Measurements from ENCODE around the gene VPS52. TPM values are rescaled to one million over a fixed set of nuclear protein-coding genes. Genes with fewer than 3 reads are reported as not detected.

The VPS52 gene
- total and polyA plus RNA-seq, 9 of the 15 experiments (the other 6 are each of a cell fraction or from before 2014, with no cell fraction given) = 24.4 to 103 (median 40.2) TPM

- no peak for TF ChIP-seq ZNF740 (CRISPR knock-in tag; IDR thresholded peaks at IDR 0.05)
- peak in 1 of 2 experiments; percentile 78; a peak in 1 of 4 replicates for TF ChIP-seq ZNF740 (tag; IDR thresholded peaks at IDR 0.05)
- no peak for TF ChIP-seq SMARCC2 (IDR thresholded peaks at IDR 0.05; ENCODE audit: low read depth)
- TF ChIP-seq NFIC (IDR thresholded peaks at IDR 0.05) = no peak
These were observed 45.7 kb upstream of the VPS52 start (continued) for GRCh38 chr6:33317419-33317668.

GRCh38 chr6:33316603-33317418, 45.1 kb upstream of the VPS52 start:
- 53% methylated on average over 19 of the region's 19 CpGs for WGBS (ENCODE audit: insufficient coverage, low coverage, missing lambda C conversion rate)
- FAIRE-seq (no peak), ATAC-seq (no peak), DNase-seq (ENCODE audit: extremely low read depth in 1 of 4, low spot score in 3 of 4) (no peak)
- H3K79me2 ChIP-seq (ENCODE audit: control insufficient read depth, insufficient read depth, low read length) = peaks cover 65% of the 10 kb centered on the region
- H3K9me1 ChIP-seq (ENCODE audit: control insufficient read depth, insufficient read depth, low read length) = peaks cover 3% of the 10 kb centered on the region
- peaks cover 10% of the 10 kb centered on the region; the same call in 1 of the 2 replicates for H4K20me1 ChIP-seq (replicated peaks; ENCODE audit: control insufficient read depth, insufficient read depth, low read length)
- no peak overlapping the region for H3K27ac ChIP-seq (ENCODE audit: extremely low read depth, low read depth, low read length)
- H3K9me3 ChIP-seq (replicated peaks; ENCODE audit: control insufficient read depth, insufficient read depth, low read depth, low read length) = no peaks in the 10 kb centered on the region
- intact Hi-C loops (cut with micrococcal nuclease) (loop anchor here (1.0 kb wide), 1 partner anchor 45 kb away; the partner anchor contains the start of gene RPS18), in situ Hi-C loops (cut with MboI) (no loop called here)
- ChIA-PET POLR2A (interaction anchor here (0.5 to 2.6 kb wide), 10 partner anchors 9 to 345 kb away, joined by 3 to 32 read pairs (median 4); partner anchors contain the start of genes B3GALT4, RGL2, RPS18 and VPS52), CTCF (ENCODE audit: low intra/inter-chr PET ratio) (no interaction called here)
- H3K4me1 ChIP-seq (replicated peaks in 1 of 2; ENCODE audit: control insufficient read depth in 2 of 2, insufficient read depth in 2 of 2, low read length in 2 of 2) = peaks cover 60 to 80% of the 10 kb centered on the region in 2 experiments
- peak overlapping the region; percentile 77 for H3K4me2 ChIP-seq (ENCODE audit: insufficient read depth, low read length)
- peaks cover 46% of the 10 kb centered on the region for H3K36me3 ChIP-seq (ENCODE audit: control insufficient read depth, insufficient read depth, low read length)
- no TSS peak for BruUV-seq (replicated peaks)
- no peaks in the 10 kb centered on the region for H3K27me3 ChIP-seq (ENCODE audit: control insufficient read depth in 2 of 2, insufficient read depth in 2 of 2, low read length in 2 of 2)
- peak overlapping the region; percentile 63 for H3K4me3 ChIP-seq
- no peak overlapping the region for H2AFZ ChIP-seq (ENCODE audit: low read depth, low read length)
- H3K9ac ChIP-seq (ENCODE audit: insufficient read depth in 1 of 2, low read depth in 2 of 2, low read length in 2 of 2) = peak overlapping the region; percentile 23 to 38; a peak in 3 of 4 replicates
- TF ChIP-seq RFX5 (IDR thresholded peaks at IDR 0.05; ENCODE audit: low read depth, low read length) = no peak
- no peak for TF ChIP-seq CBFA2T3 (IDR thresholded peaks at IDR 0.05)
- TF ChIP-seq ZNF740 (CRISPR knock-in tag; IDR thresholded peaks at IDR 0.05) = 0 out of 2 replicates have a peak, but pooled peaks have one; percentile 31
- no peak for TF ChIP-seq ZNF740 (tag; IDR thresholded peaks at IDR 0.05)
- TF ChIP-seq ZNF586 (CRISPR knock-in tag; conservative IDR thresholded peaks at IDR 0.05) = no peak
- no peak for TF ChIP-seq XRCC3 (IDR thresholded peaks at IDR 0.05)
- TF ChIP-seq CBX3 (IDR thresholded peaks at IDR 0.05; ENCODE audit: borderline replicate concordance in 1 of 2, low read length in 2 of 2) = peak in 1 of 2 experiments; percentile 69; a peak in 1 of 3 replicates
- TF ChIP-seq RBM25 (IDR thresholded peaks at IDR 0.05; ENCODE audit: low read depth, low read length, severe bottlenecking) = peak; percentile 97
- no peak for TF ChIP-seq NCOA4 (IDR thresholded peaks at IDR 0.05; ENCODE audit: partially characterized antibody)
- no peak for TF ChIP-seq ZNF668 (CRISPR knock-in tag; IDR thresholded peaks at IDR 0.05)
- no peak for TF ChIP-seq MCM3 (IDR thresholded peaks at IDR 0.05)
- TF ChIP-seq RFX7 (CRISPR knock-in tag; IDR thresholded peaks at IDR 0.05) = peak; percentile 25; the same call in 1 of the 2 replicates
- TF ChIP-seq TCF3 (CRISPR knock-in tag; IDR thresholded peaks at IDR 0.05) = no peak
- TF ChIP-seq PRDM10 (IDR thresholded peaks at IDR 0.05; ENCODE audit: partially characterized antibody) = peak; percentile 25
